Mucosa of gallbladder (tissue), 1 donor: Measurements from ENCODE around the gene GNG7. TPM values are rescaled to one million over a fixed set of nuclear protein-coding genes. Genes with fewer than 3 reads are reported as not detected.
"Not testable (repeated sequence)": the region's sequence is repeated elsewhere in the genome, so short reads cannot be mapped to it uniquely, and the experiment has no call there.

ENCODE experiments used
- DNase-seq: peaks from one replicate; pipeline ENCODE4 v3.0.0-alpha.2; 2020; ENCODE audit warnings: low spot score
- total RNA-seq: library from RNA; stranded (reverse); gene quantifications from one replicate; pipeline ENCODE4 v1.2.1, GENCODE V29; 2021
- donor health status: DM: no; HTN: no; CAD: no.

GNG7 gene
- total RNA-seq, 1 donor from 2014 or later = 12.4 TPM

GRCh38 chr19:2622371-2622961 lies 80.0 kb downstream of the GNG7 start:
- not testable (repeated sequence) for DNase-seq

GRCh38 chr19:2619076-2619475 lies 83.4 kb downstream of the GNG7 start:
- DNase-seq = no peak

- DNase-seq = peak; percentile 63
These were observed 83.9 kb downstream of the GNG7 start for GRCh38 chr19:2618611-2619010.

- no peak for DNase-seq
These were observed 84.9 kb downstream of the GNG7 start for GRCh38 chr19:2617393-2618165.

GRCh38 chr19:2616741-2617392 lies 85.6 kb downstream of the GNG7 start:
- DNase-seq = peak; percentile 70

GRCh38 chr19:2615782-2616181 lies 86.7 kb downstream of the GNG7 start:
- no peak for DNase-seq

- no peak for DNase-seq
These were observed 88.8 kb downstream of the GNG7 start for GRCh38 chr19:2613507-2614295.

GRCh38 chr19:2612619-2613249 lies 89.8 kb downstream of the GNG7 start:
- no peak for DNase-seq

- no peak for DNase-seq
These were observed 90.7 kb downstream of the GNG7 start for GRCh38 chr19:2611483-2612464.

- DNase-seq = peak; percentile 94
These were observed 91.6 kb downstream of the GNG7 start for GRCh38 chr19:2610637-2611482.

GRCh38 chr19:2609389-2610116 lies 92.9 kb downstream of the GNG7 start:
- no peak for DNase-seq

- DNase-seq = not testable (repeated sequence)
These were observed 93.5 kb downstream of the GNG7 start for GRCh38 chr19:2609034-2609388.

GRCh38 chr19:2608602-2608922 lies 93.9 kb downstream of the GNG7 start:
- no peak for DNase-seq

GRCh38 chr19:2607712-2608601 lies 94.5 kb downstream of the GNG7 start:
- no peak for DNase-seq

GRCh38 chr19:2606774-2607173 lies 95.7 kb downstream of the GNG7 start:
- DNase-seq = not testable (repeated sequence)

GRCh38 chr19:2605889-2606288 lies 96.6 kb downstream of the GNG7 start:
- DNase-seq = not testable (repeated sequence)

GRCh38 chr19:2604747-2605329 lies 97.7 kb downstream of the GNG7 start:
- no peak for DNase-seq

GRCh38 chr19:2603334-2603733 lies 99.2 kb downstream of the GNG7 start:
- no peak for DNase-seq
